ENCODE measurements around the gene SLC30A2.

Gene SLC30A2

GRCh38 chr1:26021647-26022403 is 24.1 kb downstream of the SLC30A2 start, which contains the start of gene EXTL1:
EXTL1 (plus strand) TSS chr1:26021775; CDS start chr1:26022647, 872 bp downstream.
- no peak for DNase-seq (ENCODE audit: low read depth)

GRCh38 chr1:26020941-26021646 is 24.8 kb downstream of the SLC30A2 start:
- no peak for DNase-seq (ENCODE audit: low read depth)

- no peak for DNase-seq (ENCODE audit: low read depth)
Measured at GRCh38 chr1:26020330-26020768, 25.6 kb downstream of the SLC30A2 start.

- no peak for DNase-seq (ENCODE audit: low read depth)
Measured at GRCh38 chr1:26019641-26020315, 26.1 kb downstream of the SLC30A2 start.

GRCh38 chr1:26017606-26018005 is 28.3 kb downstream of the SLC30A2 start:
- DNase-seq (ENCODE audit: low read depth): no peak

GRCh38 chr1:26016953-26017545 is 28.9 kb downstream of the SLC30A2 start:
- DNase-seq (ENCODE audit: low read depth): no peak

GRCh38 chr1:26016258-26016952 is 29.5 kb downstream of the SLC30A2 start:
- no peak for DNase-seq (ENCODE audit: low read depth)

GRCh38 chr1:26015358-26015757 is 30.6 kb downstream of the SLC30A2 start:
- DNase-seq (ENCODE audit: low read depth): no peak

GRCh38 chr1:26014179-26014578 is 31.7 kb downstream of the SLC30A2 start:
- no peak for DNase-seq (ENCODE audit: low read depth)

GRCh38 chr1:26012864-26013263 is 33.1 kb downstream of the SLC30A2 start:
- no peak for DNase-seq (ENCODE audit: low read depth)

GRCh38 chr1:26010825-26011224 is 35.1 kb downstream of the SLC30A2 start:
- no peak for DNase-seq (ENCODE audit: low read depth)

GRCh38 chr1:26009796-26010447 is 36.0 kb downstream of the SLC30A2 start:
- DNase-seq (ENCODE audit: low read depth): no peak

GRCh38 chr1:26006710-26007109 is 39.2 kb downstream of the SLC30A2 start:
- no peak for DNase-seq (ENCODE audit: low read depth)

- DNase-seq (ENCODE audit: low read depth): no peak
Measured at GRCh38 chr1:26005434-26006105, 40.3 kb downstream of the SLC30A2 start.

GRCh38 chr1:26003756-26004155 is 42.2 kb downstream of the SLC30A2 start:
- no peak for DNase-seq (ENCODE audit: low read depth)

- DNase-seq (ENCODE audit: low read depth): no peak
Measured at GRCh38 chr1:26003262-26003661, 42.7 kb downstream of the SLC30A2 start.

GRCh38 chr1:25999041-25999800 is 46.7 kb downstream of the SLC30A2 start:
- DNase-seq (ENCODE audit: low read depth): no peak

GRCh38 chr1:25997828-25998761 is 47.8 kb downstream of the SLC30A2 start, which contains the start of gene PAFAH2:
PAFAH2 (minus strand) TSS chr1:25998063; CDS start chr1:25990816, 7,247 bp downstream.
- peak; percentile 94 for DNase-seq (ENCODE audit: low read depth)

Data from T-helper 22 cell (primary cell).